HCT116 (cell line): Measurements from ENCODE around the gene GRIK1. TPM values are rescaled to one million over a fixed set of nuclear protein-coding genes. Genes with fewer than 3 reads are reported as not detected.

Experiments used
- ATAC-seq: fragments of 200-7000 bp; cut with Tn5 transposase; 2 replicates; pipeline ENCODE4 v1.9.1; 2020; ENCODE audit warnings: mild to moderate bottlenecking, moderate library complexity
- BruUV-seq: library from RNA; stranded (reverse); fragments of 400-500 nt; replicated peaks from 2 replicates; lab custom pipeline; 2021; lab: Mats Ljungman, UMichigan
- CTCF ChIA-PET: fragments of 300-600 bp; sonication (Branson Sonifier 250); formaldehyde crosslinking; loops from one replicate; lab custom pipeline; 2021; ENCODE audit warnings: antibody characterized with exemption; lab: Charles Lee
- POLR2A ChIA-PET: fragments of 300-600, 350-600 bp; sonication (Branson Sonifier 250); formaldehyde crosslinking; loops from one replicate; lab custom pipeline; 2021; ENCODE audit warnings: antibody characterized with exemption; lab: Charles Lee
- RAD21 ChIA-PET, 2 experiments: fragments of 300-600 bp; sonication (Branson Sonifier 250); formaldehyde crosslinking; loops; one replicate each; lab custom pipeline; 2023; ENCODE audit warnings: low total read pairs in 2 of 2; ENCODE audit not compliant: uncharacterized antibody in 2 of 2, unreplicated experiment in 2 of 2, low non-redundant PET in 1 of 2; lab: Charles Lee
- DNase-seq: peaks from one replicate; pipeline ENCODE4 v3.0.0-alpha.2; 2010; ENCODE audit warnings: low read depth, low spot score
- H2AFZ ChIP-seq: fragments of 200-600 bp; shearing (Covaris generic), sonication (generic); 2 replicates; pipeline ENCODE4 v1.6.1; 2017; ENCODE audit warnings: low read depth, mixed run types, mixed read lengths, antibody characterized with exemption, low read length; ENCODE audit not compliant: poor library complexity, severe bottlenecking
- H3K27ac ChIP-seq: 2 replicates; pipeline ENCODE4 v1.5.1; 2012; ENCODE audit warnings: low read depth, low read length
- H3K27me3 ChIP-seq: fragments of 200-600 bp; sonication (generic); 2 replicates; pipeline ENCODE4 v1.6.1; 2016; ENCODE audit warnings: mixed run types, low read length, mixed read lengths; ENCODE audit not compliant: insufficient read depth
- H3K36me3 ChIP-seq, 2 experiments: fragments of 200-500 bp in 1 of 2; fragments of 200-600 bp in 1 of 2; sonication (Bioruptor generic) in 1 of 2; sonication (generic) in 1 of 2; 2 replicates each; pipeline versions ENCODE4 v1.5.1 to v1.6.1; 2014 to 2016; ENCODE audit warnings: low read length in 2 of 2, inconsistent platforms in 1 of 2, mixed read lengths in 1 of 2, mixed run types in 1 of 2; ENCODE audit not compliant: insufficient read depth in 2 of 2, control insufficient read depth in 1 of 2
- H3K4me1 ChIP-seq, 2 experiments: fragments of 200-600 bp in 1 of 2; sonication (generic) in 1 of 2; 2 replicates each; pipeline versions ENCODE4 v1.5.1 to v1.6.1; 2012 to 2017; ENCODE audit warnings: low read length in 2 of 2, inconsistent platforms in 1 of 2, mild to moderate bottlenecking in 1 of 2, mixed read lengths in 1 of 2, mixed run types in 1 of 2, moderate library complexity in 1 of 2; ENCODE audit not compliant: insufficient read depth in 2 of 2, control insufficient read depth in 1 of 2
- H3K4me2 ChIP-seq: fragments of 200-600 bp; sonication (generic); 2 replicates; pipeline ENCODE4 v1.6.1; 2017; ENCODE audit warnings: mixed run types, low read length, mixed read lengths
- H3K4me3 ChIP-seq, 2 experiments: fragments of 200-600 bp in 1 of 2; sonication (generic) in 1 of 2; replicated peaks in 1 of 2; 2 replicates each; pipeline ENCODE4 v1.5.1; 2011 to 2016; ENCODE audit warnings: low read length in 2 of 2, control low read depth in 1 of 2, low read depth in 1 of 2, mild to moderate bottlenecking in 1 of 2, mixed read lengths in 1 of 2, mixed run types in 1 of 2
- H3K79me2 ChIP-seq: fragments of 200-600 bp; sonication (generic); 2 replicates; pipeline ENCODE4 v1.6.1; 2017; ENCODE audit warnings: mild to moderate bottlenecking, mixed run types, low read length, moderate library complexity, mixed read lengths; ENCODE audit not compliant: insufficient read depth
- H3K9ac ChIP-seq: fragments of 200-600 bp; sonication (generic); 2 replicates; pipeline ENCODE4 v1.6.1; 2016; ENCODE audit warnings: low read length, mixed read lengths
- H3K9me2 ChIP-seq: fragments of 200-600 bp; sonication (generic), shearing (Covaris generic); 2 replicates; pipeline ENCODE4 v1.6.1; 2017; ENCODE audit warnings: mixed run types, mild to moderate bottlenecking, moderate library complexity; ENCODE audit not compliant: insufficient read depth
- H3K9me3 ChIP-seq, 2 experiments: fragments of 200-500 bp in 1 of 2; fragments of 200-600 bp in 1 of 2; sonication (Bioruptor generic) in 1 of 2; sonication (generic) in 1 of 2; 2 replicates each; pipeline ENCODE4 v1.6.1; 2014 to 2017; ENCODE audit warnings: low read length in 2 of 2, mixed read lengths in 2 of 2, inconsistent platforms in 1 of 2, low read depth in 1 of 2, mild to moderate bottlenecking in 1 of 2, mixed run types in 1 of 2, moderate library complexity in 1 of 2; ENCODE audit not compliant: control insufficient read depth in 1 of 2, insufficient read depth in 1 of 2
- H4K20me1 ChIP-seq: fragments of 200-600 bp; sonication (generic), shearing (Covaris generic); 2 replicates; pipeline ENCODE4 v1.6.1; 2017; ENCODE audit warnings: mixed run types, mild to moderate bottlenecking, moderate library complexity; ENCODE audit not compliant: insufficient read depth
- EGR1 ChIP-seq: IDR thresholded peaks from 2 replicates; pipeline ENCODE4 v1.6.1; 2012; ENCODE audit warnings: low read depth
- EZH2 ChIP-seq: fragments of 200-600 bp; sonication (generic); IDR thresholded peaks from 2 replicates; pipeline ENCODE4 v1.6.1; 2017; ENCODE audit warnings: antibody characterized with exemption, mixed run types
- EZH2phosphoT487 ChIP-seq: fragments of 200-600 bp; IDR thresholded peaks from 2 replicates; pipeline ENCODE4 v1.6.1; 2018; ENCODE audit warnings: antibody characterized with exemption, borderline replicate concordance
- FOSL1 ChIP-seq: IDR thresholded peaks from 2 replicates; pipeline ENCODE4 v1.6.1; 2012; ENCODE audit warnings: low read depth
- JUND ChIP-seq: IDR thresholded peaks from 2 replicates; pipeline ENCODE4 v1.6.1; 2012
- POLR2A ChIP-seq: IDR thresholded peaks from 2 replicates; pipeline ENCODE4 v1.7.0; 2011; ENCODE audit warnings: borderline replicate concordance; ENCODE audit not compliant: insufficient read depth, insufficient read length; ENCODE audit errors: extremely low read depth
- POLR2AphosphoS5 ChIP-seq: IDR thresholded peaks from 2 replicates; pipeline ENCODE4 v1.6.1; 2011; ENCODE audit warnings: mild to moderate bottlenecking, low read depth, low read length, moderate library complexity
- RAD21 ChIP-seq: IDR thresholded peaks from 2 replicates; pipeline ENCODE4 v1.6.1; 2012; ENCODE audit warnings: low read depth, mild to moderate bottlenecking
- SIN3A ChIP-seq: IDR thresholded peaks from 2 replicates; pipeline ENCODE4 v1.6.1; 2012; ENCODE audit warnings: low read depth
- SP1 ChIP-seq: IDR thresholded peaks from 2 replicates; pipeline ENCODE4 v1.6.1; 2012; ENCODE audit warnings: low read depth
- SRF ChIP-seq: IDR thresholded peaks from 2 replicates; pipeline ENCODE4 v1.6.1; 2012; ENCODE audit warnings: low read depth
- TCF7L2 ChIP-seq: IDR thresholded peaks from 2 replicates; pipeline ENCODE4 v1.7.0; 2011; ENCODE audit warnings: borderline replicate concordance, inconsistent platforms; ENCODE audit not compliant: insufficient read depth, insufficient read length; ENCODE audit errors: extremely low read depth
- YY1 ChIP-seq: IDR thresholded peaks from 2 replicates; pipeline ENCODE4 v1.6.1; 2011; ENCODE audit warnings: low read length, low read depth, moderate library complexity, mild to moderate bottlenecking; ENCODE audit not compliant: insufficient replicate concordance; ENCODE audit errors: extremely low read depth
- ZFX ChIP-seq: fragments of 450-650 bp; IDR thresholded peaks from 2 replicates; pipeline ENCODE4 v1.6.1; 2017
- ZNF274 ChIP-seq: fragments of 200-500 bp; sonication (Bioruptor generic); IDR thresholded peaks from 2 replicates; pipeline ENCODE4 v1.6.1; 2014; ENCODE audit warnings: mild to moderate bottlenecking, low read depth, low read length, inconsistent platforms
- intact Hi-C: fragments of 100-400 bp; cut with micrococcal nuclease; formaldehyde crosslinking; loops from 2 replicates; pipeline ENCODE4 v1.10.0; 2022
- total RNA-seq: library from RNA; stranded (reverse); gene quantifications from one replicate; pipeline ENCODE4 v1.2.1, GENCODE V29; 2021; ENCODE audit not compliant: unreplicated experiment
- TF ChIP-seq, protein P1 (sequence below): IDR thresholded peaks from 2 replicates; pipeline ENCODE4 v1.6.1; 2012
- TF ChIP-seq, protein P2 (sequence below): IDR thresholded peaks from 2 replicates; pipeline ENCODE4 v1.6.1; 2012
- TF ChIP-seq, protein P3 (sequence below), 3 experiments: fragments of 200-600 bp in 1 of 3; sonication (generic) in 1 of 3; IDR thresholded peaks in 2 of 3; conservative IDR thresholded peaks in 1 of 3; 2 replicates each; pipeline ENCODE4 v1.5.1; 2012 to 2017; ENCODE audit warnings: low read depth in 2 of 3, low read length in 2 of 3, antibody characterized with exemption in 1 of 3, borderline replicate concordance in 1 of 3, control low read depth in 1 of 3, mild to moderate bottlenecking in 1 of 3, mixed read lengths in 1 of 3, mixed run types in 1 of 3, moderate library complexity in 1 of 3; ENCODE audit not compliant: insufficient read depth in 1 of 3
- TF ChIP-seq, protein P4 (sequence below): IDR thresholded peaks from 2 replicates; pipeline ENCODE4 v1.6.1; 2011; ENCODE audit warnings: mild to moderate bottlenecking, low read length, moderate library complexity; ENCODE audit not compliant: insufficient replicate concordance; ENCODE audit errors: extremely low read depth
- TF ChIP-seq, protein P5 (sequence below): IDR thresholded peaks from 2 replicates; pipeline ENCODE4 v1.6.1; 2012; ENCODE audit warnings: low read depth

The GRIK1 gene
- total RNA-seq, 1 experiment from 2014 or later = not detected

DNA sequence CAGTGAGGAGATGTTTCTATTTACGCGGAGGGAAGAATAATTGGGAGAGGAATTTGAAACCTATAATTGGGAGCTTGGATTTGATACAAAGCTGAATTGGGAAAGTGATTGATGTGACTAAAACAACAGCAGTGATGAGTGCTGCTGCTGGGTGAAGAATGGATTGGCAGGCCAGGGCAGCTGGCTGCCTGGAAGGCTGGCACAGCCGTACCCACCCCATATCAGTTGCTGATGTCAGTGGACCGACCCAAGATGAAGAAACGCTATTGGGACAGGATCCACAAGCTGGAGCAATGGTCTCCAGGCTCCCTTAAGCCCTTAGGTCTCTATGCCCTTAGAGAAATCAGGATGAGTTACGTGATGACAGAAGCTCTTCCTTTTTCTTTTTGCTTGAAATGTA is 47.4 kb downstream of the GRIK1 start:
- Histone ChIP-seq H3K27ac (no peak overlapping the region), H3K4me2 (no peak overlapping the region), H3K9ac (no peak overlapping the region), H3K79me2 (no peaks in the 10 kb centered on the region), H4K20me1 (no peaks in the 10 kb centered on the region), H3K27me3 (no peaks in the 10 kb centered on the region), H3K4me3 (no peak overlapping the region), H3K9me2 (no peaks in the 10 kb centered on the region), H2AFZ (no peak overlapping the region), H3K4me1 (no peaks in the 10 kb centered on the region), H3K9me3 (peaks cover 0 to 23% of the 10 kb centered on the region in 2 experiments; a peak in 2 of 4 replicates), H3K36me3 (no peaks in the 10 kb centered on the region)
- TF ChIP-seq, protein P1, sequence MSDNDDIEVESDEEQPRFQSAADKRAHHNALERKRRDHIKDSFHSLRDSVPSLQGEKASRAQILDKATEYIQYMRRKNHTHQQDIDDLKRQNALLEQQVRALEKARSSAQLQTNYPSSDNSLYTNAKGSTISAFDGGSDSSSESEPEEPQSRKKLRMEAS = no peak
- TF ChIP-seq POLR2A (no peak), EGR1 (no peak), SIN3A (no peak), EZH2 (no peak), SRF (no peak), FOSL1 (no peak), RAD21 (no peak), POLR2AphosphoS5 (no peak), YY1 (no peak), EZH2phosphoT487 (no peak), TCF7L2 (no peak), ZFX (no peak), JUND (no peak), SP1 (no peak), ZNF274 (no peak)
- TF ChIP-seq, protein P2, sequence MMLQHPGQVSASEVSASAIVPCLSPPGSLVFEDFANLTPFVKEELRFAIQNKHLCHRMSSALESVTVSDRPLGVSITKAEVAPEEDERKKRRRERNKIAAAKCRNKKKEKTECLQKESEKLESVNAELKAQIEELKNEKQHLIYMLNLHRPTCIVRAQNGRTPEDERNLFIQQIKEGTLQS = no peak
- TF ChIP-seq, protein P3, sequence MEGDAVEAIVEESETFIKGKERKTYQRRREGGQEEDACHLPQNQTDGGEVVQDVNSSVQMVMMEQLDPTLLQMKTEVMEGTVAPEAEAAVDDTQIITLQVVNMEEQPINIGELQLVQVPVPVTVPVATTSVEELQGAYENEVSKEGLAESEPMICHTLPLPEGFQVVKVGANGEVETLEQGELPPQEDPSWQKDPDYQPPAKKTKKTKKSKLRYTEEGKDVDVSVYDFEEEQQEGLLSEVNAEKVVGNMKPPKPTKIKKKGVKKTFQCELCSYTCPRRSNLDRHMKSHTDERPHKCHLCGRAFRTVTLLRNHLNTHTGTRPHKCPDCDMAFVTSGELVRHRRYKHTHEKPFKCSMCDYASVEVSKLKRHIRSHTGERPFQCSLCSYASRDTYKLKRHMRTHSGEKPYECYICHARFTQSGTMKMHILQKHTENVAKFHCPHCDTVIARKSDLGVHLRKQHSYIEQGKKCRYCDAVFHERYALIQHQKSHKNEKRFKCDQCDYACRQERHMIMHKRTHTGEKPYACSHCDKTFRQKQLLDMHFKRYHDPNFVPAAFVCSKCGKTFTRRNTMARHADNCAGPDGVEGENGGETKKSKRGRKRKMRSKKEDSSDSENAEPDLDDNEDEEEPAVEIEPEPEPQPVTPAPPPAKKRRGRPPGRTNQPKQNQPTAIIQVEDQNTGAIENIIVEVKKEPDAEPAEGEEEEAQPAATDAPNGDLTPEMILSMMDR (IDR thresholded peaks at IDR 0.05 in 2 of 3, conservative IDR thresholded peaks at IDR 0.05 in 1 of 3; ENCODE audit: borderline replicate concordance in 1 of 3, insufficient read depth in 1 of 3, low read depth in 2 of 3, low read length in 2 of 3) = no peak
- TF ChIP-seq, protein P4, sequence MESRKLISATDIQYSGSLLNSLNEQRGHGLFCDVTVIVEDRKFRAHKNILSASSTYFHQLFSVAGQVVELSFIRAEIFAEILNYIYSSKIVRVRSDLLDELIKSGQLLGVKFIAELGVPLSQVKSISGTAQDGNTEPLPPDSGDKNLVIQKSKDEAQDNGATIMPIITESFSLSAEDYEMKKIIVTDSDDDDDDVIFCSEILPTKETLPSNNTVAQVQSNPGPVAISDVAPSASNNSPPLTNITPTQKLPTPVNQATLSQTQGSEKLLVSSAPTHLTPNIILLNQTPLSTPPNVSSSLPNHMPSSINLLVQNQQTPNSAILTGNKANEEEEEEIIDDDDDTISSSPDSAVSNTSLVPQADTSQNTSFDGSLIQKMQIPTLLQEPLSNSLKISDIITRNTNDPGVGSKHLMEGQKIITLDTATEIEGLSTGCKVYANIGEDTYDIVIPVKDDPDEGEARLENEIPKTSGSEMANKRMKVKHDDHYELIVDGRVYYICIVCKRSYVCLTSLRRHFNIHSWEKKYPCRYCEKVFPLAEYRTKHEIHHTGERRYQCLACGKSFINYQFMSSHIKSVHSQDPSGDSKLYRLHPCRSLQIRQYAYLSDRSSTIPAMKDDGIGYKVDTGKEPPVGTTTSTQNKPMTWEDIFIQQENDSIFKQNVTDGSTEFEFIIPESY = no peak
- TF ChIP-seq, protein P5, sequence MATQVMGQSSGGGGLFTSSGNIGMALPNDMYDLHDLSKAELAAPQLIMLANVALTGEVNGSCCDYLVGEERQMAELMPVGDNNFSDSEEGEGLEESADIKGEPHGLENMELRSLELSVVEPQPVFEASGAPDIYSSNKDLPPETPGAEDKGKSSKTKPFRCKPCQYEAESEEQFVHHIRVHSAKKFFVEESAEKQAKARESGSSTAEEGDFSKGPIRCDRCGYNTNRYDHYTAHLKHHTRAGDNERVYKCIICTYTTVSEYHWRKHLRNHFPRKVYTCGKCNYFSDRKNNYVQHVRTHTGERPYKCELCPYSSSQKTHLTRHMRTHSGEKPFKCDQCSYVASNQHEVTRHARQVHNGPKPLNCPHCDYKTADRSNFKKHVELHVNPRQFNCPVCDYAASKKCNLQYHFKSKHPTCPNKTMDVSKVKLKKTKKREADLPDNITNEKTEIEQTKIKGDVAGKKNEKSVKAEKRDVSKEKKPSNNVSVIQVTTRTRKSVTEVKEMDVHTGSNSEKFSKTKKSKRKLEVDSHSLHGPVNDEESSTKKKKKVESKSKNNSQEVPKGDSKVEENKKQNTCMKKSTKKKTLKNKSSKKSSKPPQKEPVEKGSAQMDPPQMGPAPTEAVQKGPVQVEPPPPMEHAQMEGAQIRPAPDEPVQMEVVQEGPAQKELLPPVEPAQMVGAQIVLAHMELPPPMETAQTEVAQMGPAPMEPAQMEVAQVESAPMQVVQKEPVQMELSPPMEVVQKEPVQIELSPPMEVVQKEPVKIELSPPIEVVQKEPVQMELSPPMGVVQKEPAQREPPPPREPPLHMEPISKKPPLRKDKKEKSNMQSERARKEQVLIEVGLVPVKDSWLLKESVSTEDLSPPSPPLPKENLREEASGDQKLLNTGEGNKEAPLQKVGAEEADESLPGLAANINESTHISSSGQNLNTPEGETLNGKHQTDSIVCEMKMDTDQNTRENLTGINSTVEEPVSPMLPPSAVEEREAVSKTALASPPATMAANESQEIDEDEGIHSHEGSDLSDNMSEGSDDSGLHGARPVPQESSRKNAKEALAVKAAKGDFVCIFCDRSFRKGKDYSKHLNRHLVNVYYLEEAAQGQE = no peak
- no peak for DNase-seq
- POLR2A ChIA-PET = no interaction called here
- no peak for ATAC-seq
- RAD21 ChIA-PET = no interaction called here
- CTCF ChIA-PET = no interaction called here
- BruUV-seq = no TSS peak
- intact Hi-C loops = no loop called here
